Measurements from ENCODE around the gene GSKIP.
A peak's percentile ranks its signal among the peaks of the same experiment; 100 is the strongest.
"Not testable (repeated sequence)": the region's sequence is repeated elsewhere in the genome, so short reads cannot be mapped to it uniquely, and the experiment has no call there.

Gene GSKIP, protein sequence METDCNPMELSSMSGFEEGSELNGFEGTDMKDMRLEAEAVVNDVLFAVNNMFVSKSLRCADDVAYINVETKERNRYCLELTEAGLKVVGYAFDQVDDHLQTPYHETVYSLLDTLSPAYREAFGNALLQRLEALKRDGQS

DNA sequence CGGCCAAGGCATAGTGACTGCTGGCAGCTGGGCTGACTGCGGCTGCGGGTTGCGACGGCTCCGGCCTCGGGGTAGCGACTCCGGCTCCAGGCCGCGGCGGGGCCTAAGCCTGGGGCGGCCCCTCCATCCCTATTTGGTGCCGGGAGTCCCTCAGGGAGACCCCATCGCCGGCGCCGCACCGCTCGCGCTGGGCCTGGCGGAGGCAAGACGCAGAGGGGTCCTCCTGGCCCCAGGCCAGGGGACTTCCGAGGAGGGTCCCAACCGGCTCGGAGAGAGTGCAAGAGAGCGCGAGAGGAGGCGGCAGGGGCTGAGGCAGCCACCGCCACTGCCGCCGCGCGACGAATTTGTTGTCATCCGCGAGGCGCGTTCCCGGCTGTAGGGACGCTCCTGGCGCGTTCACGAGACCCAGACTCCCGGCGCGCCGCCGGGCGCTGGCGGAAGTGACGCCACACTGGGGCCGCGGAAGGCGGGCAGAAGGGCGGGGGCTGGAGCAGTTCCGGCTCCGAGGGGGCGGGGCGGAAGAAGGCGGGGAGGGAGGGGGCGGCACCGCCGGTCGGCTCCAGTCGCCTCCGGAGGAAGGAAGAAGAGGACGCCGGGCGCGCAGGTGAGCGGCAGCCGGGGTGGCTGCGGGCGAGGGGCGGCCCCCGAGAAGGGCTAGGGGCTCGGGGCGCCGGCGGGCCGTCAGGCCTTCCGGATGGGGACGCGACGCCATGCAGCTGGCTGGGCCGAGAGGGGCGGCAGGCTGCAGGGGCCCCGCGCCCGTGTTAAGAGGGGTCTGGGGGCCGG is at the start of gene GSKIP, which contains the start of gene ATG2B:
GSKIP (plus strand) TSS at position 562 of the 786 bp plus-strand sequence. CDS start 18,722 bp downstream, outside the sequence.
ATG2B (minus strand) TSS at position 377 of the 786 bp plus-strand sequence; CDS start at position 12, 365 bp downstream.
- DNase-seq, result peak; percentile 95 to 98

DNA sequence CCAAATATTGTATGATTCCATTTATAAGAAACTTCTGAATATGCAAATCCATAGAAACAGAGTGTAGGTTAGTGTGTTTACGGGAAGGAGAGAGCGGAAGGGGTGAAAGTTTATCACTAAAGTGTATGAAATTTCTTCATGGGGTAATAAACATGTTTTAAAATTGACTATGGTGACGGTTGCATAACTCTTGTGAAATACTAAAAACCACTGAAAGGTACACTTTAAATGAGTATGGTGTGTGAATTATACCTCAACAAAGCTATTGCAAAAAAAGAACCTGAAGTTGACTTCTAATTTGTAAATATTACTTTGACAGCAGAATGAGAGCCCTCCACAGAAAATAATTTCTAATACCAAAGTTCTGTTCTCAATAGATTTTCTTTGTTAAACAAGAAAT is 47.2 kb upstream of the GSKIP start:
- no peak for DNase-seq

DNA sequence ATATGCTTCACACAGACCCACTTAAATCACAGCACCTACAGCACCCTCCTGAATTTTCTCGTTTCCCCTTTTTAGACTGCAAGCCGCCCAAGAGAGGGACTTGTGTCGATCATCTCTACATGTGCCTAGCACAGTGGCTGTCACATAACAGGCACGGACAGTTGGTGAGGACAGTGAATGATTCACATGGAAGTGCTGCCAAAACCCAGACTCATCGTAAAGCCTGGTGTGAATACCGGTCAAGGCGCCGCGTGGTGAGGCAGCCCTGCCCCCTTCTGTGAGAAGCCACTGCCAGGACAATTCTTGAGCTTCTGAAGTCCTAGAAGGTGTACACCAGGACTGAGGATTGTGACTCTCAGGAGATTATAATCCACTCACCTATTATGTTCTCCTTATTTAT is 44.5 kb upstream of the GSKIP start:
- DNase-seq, result no peak

GRCh38 chr14:96320605-96321004 is 42.7 kb upstream of the GSKIP start:
- no peak for DNase-seq

GRCh38 chr14:96324219-96324618 is 39.1 kb upstream of the GSKIP start:
- no peak for DNase-seq

GRCh38 chr14:96338551-96338950 is 24.8 kb upstream of the GSKIP start:
- DNase-seq, result no peak

DNA sequence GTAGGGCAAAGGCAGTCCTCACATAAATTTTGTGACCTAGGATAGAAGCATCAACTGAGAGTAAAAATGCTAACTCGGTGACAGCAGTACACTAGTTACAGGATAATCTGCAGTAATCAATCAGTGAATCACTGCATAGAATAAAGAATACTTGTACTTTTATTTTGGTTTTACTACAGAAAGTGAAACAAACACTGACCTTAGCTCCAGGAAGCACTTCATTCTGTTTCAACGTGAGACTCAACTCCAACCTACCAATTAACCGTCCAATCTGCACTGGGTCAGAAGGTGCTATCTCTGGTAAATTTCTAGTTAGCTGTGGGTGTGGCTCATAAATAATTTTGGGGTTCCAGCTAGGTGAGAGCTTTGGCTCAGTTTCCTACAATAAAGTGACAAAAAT is 22.0 kb upstream of the GSKIP start:
- no peak for DNase-seq

GRCh38 chr14:96345669-96346068 is 17.7 kb upstream of the GSKIP start:
- no peak for DNase-seq

- not testable (repeated sequence) for DNase-seq
Observed at GRCh38 chr14:96347957-96348356, 15.4 kb upstream of the GSKIP start.

DNA sequence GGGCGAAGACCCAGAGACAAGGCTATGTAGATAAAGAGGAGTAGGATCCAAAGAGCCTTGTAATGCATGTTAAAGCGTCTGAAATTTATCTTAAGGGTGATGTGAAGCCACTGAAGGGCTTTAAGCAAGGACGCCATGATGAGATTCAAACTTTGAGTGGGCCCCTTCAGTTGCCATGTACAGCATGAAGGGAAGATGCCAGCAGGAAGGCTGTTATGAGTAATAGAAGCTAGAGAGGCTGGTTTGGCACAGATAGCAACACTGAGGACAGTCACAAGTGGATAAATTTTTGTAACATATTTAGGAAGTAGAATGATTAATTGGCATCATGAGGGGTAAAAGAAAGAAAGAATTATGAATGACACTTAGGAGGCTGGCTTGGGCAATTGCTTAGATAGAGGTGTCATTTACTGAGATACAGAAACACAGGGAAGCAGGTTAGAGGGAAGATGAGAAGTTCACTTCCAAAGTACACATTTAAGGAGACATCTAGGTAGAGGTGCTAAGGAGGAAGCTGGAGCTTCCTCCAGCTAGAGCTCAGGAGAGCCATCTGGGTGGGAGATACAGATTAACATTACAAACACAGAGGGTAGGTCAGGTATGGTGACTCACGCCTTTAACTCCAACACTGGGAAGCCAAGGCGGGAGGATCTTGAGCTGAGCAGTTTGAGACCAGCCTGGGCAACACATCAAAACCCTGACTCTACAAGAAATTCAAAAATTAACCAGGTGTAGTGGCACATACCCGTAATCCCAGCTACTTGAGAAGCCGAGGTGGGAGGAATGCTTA is 13.8 kb upstream of the GSKIP start:
- no peak for DNase-seq

DNA sequence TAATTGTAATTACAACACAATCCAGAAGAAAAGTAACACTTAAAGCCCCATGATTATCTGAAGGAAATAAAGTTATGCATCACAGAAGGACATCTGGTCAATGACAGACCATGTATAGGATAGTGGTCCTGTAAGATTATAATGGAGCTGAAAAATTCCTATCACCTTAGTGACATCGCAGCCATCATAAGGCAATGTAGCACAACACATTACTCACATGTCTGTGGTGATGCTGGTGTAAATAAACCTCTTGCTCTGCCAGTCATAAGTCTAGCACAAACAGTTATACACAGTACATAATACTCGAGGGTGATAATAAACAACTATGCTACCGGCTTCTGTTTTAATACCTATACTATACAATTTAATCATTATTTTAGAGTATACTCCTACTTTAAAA is 11.3 kb upstream of the GSKIP start:
- DNase-seq, result no peak

- DNase-seq, result no peak
Observed at GRCh38 chr14:96352708-96353107, 10.6 kb upstream of the GSKIP start.

DNA sequence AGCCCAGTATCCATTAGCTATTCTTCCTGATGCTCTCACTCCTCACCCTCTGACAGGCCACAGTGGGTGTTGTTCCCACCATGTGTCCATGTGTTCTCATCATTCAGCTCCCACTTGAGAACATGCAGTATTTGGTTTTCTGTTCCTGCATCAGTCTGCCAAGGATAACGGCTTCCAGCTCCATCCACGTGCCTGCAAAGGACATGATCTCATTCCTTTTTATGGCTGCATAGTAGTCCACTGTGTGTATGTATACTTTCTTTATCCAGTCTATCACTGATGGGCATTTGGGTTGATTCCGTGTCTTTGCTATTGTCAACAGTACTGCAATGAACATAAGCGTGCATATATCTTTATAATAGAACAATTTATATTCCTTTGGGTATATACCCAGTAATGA is 9.1 kb upstream of the GSKIP start:
- DNase-seq, result no peak

- no peak for DNase-seq
Observed at GRCh38 chr14:96357216-96357615, 6.1 kb upstream of the GSKIP start.

DNA sequence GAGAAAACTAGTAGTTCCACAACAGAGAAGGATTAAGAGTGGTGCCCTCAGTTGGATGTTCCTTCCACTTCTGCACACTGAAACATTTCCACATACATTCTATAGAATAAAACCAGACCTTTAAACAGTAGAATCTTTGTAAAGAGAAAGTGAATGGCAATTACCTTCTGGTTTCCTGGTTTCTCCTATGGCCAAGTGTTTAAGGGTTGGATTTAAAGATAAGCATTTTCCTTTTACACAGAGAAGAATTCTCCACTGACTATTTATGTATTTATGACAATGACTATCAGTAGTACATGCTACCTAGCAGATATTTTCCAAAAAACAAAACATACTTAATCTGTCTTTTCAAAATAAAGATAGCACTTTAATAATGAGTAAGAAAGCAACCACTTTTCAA is 3.4 kb upstream of the GSKIP start:
- DNase-seq, result no peak

- DNase-seq, result peak; percentile 37 to 74
Observed at GRCh38 chr14:96362071-96362964, 1.0 kb upstream of the GSKIP start.

DNA sequence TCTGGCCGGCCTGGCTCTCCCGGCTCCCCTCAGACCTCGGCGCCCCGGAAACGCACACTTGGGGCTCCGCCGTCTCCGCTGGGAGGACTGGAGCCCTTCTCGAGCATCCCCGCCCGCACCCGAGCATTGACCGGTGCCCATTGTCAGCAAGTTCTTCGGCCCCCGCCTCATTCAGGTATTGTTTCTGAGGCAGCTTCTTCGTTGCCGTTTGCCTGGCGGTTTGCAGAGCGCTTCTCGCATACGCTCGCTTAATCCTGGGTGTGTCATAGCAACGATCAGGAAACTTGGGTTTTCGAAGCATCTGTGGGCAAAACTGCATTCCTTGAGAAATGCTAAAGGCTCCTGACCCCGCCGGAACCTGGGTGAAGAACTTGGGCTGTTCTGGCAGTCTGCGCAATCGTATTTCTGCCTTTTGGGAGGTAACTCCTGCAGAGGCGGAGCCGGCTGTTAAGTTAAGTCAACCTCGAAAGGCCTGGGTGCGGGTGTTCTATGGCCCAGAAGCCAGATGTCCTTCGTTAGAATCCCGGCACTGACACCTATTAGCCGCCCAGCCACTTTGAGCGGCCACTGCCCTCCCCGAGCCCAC is 518 bp downstream of the GSKIP start:
- peak; percentile 86 to 94 for DNase-seq

DNA sequence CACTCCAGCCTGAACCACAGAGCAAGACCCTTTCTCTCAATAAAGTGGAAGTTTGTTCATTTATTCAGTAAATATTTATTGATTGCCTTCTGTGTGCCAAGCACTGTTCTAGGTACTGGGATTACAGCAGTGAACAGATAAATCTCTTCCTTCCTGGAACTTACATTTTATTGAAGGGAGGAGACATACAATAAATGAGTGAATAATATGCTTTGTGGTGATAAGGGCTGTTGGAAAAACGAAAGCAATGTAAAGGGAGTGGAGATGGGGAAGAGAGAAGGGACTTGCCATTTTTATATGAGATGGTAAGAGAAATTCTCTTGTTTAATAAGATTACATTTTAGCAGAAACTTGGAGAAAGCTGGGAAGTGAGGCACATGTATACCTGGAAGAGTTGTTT is 1.6 kb downstream of the GSKIP start:
- no peak for DNase-seq

DNA sequence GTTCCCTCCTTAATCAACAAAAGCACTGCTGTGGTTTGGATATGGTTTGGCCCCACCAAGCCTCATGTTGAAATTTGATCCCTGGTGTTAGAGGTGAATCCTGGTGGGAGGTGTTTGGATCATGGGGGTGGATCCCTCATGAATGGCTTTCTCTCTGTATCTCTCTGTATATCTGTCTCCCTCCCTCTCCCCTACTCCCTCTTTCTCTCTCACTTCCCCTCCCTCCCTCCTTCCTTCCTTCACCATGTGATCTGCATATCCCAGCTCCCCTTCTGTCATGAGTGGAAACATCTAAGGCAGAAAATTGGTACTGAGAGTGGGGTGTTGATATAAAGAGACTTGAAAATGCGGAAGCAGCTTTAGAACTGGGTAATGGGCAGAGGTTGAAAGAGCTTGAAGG is 5.2 kb downstream of the GSKIP start:
- DNase-seq, result no peak

DNA sequence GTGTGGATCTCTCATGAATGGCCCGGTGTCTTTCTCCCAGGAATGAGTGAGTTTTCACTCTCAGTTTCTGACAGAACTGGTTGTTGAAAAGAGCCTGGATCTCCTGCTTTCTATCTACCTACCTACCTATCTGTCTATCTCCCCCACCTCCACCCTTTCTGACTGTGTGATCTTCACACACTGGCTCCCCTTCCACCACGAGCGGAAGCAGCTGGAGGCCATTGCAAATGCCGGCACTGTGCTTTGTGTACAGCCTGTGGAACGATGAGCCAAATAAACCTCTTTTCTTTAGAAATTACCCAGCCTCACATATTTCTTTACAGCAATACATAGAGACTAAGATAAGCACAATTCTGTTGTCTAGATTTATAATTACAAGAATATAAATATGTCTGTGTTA is 7.2 kb downstream of the GSKIP start:
- no peak for DNase-seq

DNA sequence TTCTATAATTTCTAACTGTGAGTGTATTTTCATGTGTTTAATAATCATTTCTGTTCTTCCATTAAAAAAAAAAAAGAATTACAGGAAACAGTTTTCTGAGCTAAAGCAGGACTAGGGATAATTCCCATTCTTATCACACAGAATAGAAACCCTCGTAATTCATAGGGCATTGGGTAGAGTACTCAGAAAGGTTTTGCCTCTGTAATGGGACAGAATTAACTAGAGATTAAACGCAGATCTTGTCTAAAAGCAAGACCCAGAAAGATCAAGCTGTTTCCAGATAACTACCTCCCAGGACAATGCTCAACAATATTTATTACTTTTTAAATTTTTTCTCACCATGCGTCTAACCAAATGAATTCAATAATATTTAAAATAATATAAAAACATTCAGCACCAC is 10.2 kb downstream of the GSKIP start:
- no peak for DNase-seq

DNA sequence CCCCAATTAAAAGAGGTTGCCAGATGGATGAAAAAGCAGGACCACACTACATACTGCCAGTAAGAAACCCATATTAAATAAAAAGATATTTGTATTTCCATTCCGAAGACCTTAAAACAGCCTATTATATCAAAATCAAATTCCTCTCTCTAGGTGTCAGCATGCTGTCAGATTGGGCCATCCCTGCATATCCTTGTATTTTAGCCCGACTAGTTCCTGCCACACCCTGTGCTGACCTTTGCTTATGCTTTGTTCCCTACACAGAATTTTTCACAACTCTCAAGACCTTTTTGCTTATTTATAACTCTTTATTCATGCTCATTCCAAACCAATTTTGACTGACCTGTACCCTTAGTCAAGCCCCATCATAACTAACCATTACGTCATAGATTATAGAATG is 12.8 kb downstream of the GSKIP start:
- DNase-seq, result no peak
